HG02970 (cell line): ENCODE measurements around the gene HELZ.

ENCODE experiments used
- ATAC-seq: cut with Tn5 transposase; IDR thresholded peaks from one replicate; pipeline ENCODE4 v1.9.1; 2021; ENCODE audit warnings: mild to moderate bottlenecking, moderate library complexity, moderate number of reproducible peaks; ENCODE audit not compliant: unreplicated experiment, low FRiP score

Gene HELZ

GRCh38 chr17:67055811-67056745 is 188.9 kb downstream of the HELZ start:
- no peak for ATAC-seq

- no peak for ATAC-seq
These were observed 190.0 kb downstream of the HELZ start for GRCh38 chr17:67055041-67055443.

- no peak for ATAC-seq
These were observed 190.4 kb downstream of the HELZ start for GRCh38 chr17:67054608-67055007.

DNA sequence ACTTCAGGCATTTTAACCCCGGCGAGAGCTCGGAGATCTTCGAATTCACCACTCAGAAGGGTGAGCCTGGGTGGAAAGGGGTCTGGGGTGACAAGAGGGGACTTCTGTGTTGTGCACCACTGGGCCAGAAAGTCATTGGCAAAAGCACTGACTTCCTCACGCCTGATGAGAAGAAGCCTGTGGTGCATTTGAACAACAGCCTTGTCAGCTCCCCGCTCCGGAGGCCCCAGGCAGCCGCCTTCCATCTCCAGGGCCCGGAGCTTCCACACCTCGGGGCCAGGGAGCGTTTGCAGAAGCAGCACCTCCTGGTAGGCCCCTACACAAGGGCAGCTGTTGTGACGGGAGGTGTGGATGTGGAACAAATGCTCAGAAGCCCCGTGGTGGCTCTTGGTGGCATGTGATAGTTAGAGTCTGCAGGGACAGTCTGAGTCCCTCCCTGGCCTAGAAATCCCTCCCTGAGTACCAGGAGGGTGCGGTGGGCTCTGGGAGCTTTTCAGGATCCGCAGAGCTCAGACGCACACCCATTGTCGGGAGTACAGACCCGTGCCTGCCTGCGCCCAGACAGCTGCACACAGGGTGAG is 190.9 kb downstream of the HELZ start:
- no peak for ATAC-seq

GRCh38 chr17:67053438-67054000 is 191.5 kb downstream of the HELZ start:
- ATAC-seq: no peak

GRCh38 chr17:67052720-67053437 is 192.1 kb downstream of the HELZ start:
- ATAC-seq: no peak

- no peak for ATAC-seq
These were observed 193.2 kb downstream of the HELZ start for GRCh38 chr17:67051837-67052236.

DNA sequence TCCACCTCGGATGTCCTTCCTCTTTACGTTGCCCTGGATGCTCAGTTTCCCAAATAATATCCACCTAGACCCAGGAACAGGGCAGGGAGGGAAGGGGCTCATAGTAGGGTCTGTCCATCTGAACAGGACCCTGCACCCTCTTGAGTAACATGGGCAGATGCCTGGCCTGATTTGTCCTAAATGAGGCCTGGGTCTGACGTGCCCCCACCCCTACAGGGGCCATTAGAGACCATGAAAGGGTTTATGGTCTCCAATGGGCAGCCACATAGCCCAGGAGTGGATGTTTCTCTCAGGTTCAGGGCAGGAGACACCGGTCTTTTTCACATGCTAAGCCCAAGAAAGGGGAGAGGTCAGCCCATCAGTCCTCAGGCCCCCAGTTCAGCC is 193.8 kb downstream of the HELZ start:
- ATAC-seq: no peak

DNA sequence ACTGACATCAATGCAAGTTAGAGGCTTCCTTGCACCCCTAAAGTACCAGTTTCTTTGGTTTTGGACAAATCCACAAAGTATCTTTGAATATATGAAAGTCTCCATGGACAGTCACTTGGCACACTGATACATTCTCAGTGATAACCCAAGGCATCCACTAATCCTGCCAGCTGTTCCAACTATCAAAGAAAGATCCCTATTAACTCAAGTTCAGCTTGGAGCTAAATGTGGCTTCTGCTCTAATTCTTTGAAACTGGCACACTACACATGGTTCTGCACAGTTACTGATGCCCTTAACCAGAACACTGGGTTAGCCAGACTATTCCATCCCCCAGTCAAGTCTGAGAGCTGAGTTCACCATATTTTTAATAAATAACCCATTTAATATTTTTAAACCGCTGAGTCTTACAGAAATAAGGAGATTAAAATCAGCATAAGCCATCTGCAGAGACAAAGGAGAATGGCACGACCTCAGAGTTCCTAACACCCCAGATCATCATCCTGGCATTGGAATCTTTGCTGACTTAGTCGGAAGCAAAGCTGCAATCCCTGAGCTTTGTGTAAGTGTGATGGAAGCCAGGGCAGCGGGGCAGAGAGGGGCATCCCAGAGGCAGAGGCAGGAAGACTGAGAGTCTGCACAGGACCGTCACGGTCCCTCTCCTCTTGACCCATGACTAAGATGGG is 194.4 kb downstream of the HELZ start:
- no peak for ATAC-seq

DNA sequence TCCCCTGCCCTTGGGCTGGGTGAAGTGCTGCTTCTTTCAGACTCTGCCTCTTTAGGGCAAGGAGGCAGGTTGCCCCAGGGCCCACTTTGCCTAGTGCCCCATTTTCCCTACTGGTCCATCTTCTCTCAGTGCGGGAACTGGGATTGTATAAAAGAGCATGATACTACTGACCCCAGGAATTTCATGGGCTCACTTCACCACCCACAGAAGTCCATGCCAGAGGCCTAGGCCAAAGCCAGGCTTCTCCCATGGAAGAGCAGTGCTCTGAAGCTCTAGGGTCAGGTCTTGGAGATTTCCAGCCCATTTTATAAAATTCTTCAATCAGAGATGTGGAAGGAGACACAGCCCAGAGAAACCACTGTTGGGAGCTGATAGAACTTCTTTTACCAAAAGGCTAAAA is 194.9 kb downstream of the HELZ start:
- ATAC-seq: no peak

DNA sequence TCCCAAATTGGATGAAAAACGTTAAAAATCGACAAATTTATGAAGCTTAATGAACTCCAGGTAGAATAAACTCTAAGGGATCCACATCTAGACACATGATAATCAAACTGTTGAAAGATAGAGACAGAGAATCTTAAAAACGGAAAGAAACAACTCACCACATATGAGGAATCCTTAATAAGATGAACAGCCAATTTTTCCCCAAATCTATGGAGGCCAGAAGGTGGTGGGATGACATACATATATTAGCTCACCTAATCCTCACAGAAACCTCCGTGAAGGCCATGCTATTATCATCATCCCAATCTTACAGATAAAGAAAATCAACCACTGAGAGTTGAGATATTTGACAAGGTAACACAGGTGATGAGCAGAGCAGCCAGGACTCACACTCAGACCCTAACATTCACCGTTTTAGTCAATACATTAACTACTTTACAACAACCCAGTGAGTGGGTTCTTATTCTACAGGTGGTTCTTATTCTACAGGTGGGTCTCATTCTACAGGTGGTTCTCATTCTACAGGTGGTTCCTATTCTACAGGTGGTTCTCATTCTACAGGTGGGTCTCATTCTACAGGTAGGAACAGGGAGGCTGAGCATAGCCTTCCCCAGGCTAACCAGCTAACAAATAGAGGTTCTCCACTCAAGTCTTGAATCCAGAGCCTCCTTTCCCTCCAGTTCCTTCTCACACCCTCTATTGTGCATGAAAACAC is 195.8 kb downstream of the HELZ start:
- ATAC-seq: no peak

GRCh38 chr17:67047382-67047781 is 197.6 kb downstream of the HELZ start:
- no peak for ATAC-seq

DNA sequence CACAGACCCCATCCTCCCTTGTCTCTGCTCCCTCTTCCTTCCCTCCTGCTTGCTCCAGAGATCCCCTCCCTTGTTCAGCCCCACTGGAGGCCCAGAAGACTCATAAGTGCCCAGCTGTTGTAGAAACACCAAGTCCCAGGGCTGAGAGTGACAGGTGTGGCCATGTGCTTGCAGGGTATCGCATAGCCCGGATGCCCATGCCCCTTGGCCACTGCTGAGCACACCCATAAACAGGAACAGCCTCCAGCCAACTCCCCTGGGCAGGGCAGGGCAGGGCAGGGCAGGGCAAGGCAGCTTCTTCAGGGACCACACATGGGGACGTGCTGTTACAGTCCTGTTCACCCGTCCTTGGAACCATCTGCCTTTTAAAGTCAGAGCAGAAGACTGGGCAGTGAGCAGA is 198.6 kb downstream of the HELZ start:
- no peak for ATAC-seq

DNA sequence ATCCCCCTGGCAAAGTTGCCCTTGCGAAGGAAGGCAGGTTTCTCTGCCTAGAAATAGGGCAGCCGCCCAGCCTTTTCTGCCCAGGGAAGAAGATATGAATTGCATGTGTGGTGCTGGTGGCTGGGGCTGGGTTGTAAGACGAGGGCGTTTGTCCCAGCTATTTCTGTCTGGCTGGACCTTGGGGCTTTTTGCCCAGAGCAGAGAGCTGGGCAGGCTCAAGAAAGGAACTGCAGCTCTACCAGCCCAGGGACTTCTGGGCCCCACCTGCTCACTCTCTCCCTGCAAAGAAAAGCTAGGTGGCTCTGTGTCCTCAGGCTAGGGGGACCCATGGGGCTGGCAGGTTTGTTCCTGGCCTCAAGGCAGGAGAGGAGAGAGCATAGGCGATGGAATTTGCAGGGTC is 200.1 kb downstream of the HELZ start:
- ATAC-seq: no peak

GRCh38 chr17:67044016-67044772 is 200.8 kb downstream of the HELZ start, which contains the start of gene CACNG1:
CACNG1 (plus strand) TSS chr17:67044554; CDS start chr17:67044661, 107 bp downstream.
- ATAC-seq: no peak

DNA sequence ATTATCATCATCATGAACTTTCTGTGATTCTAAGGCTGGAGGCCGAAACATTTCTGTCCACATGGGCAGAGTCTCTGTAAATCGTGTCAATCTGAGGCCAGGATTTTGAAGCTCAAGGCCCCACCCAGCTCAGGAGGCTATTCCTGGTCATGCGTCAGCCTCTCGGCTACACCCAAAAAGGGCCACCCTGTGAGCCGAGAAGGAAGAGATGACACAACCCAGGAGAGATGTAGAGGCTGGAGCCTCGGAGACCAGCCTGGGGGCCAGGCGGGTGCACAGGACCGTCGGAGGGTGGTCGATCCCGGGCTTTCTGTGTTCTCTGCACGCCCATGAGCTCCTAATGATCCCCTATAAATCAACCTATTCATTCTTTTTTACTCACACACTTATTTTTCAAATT is 201.7 kb downstream of the HELZ start:
- ATAC-seq: no peak

- no peak for ATAC-seq
These were observed 202.8 kb downstream of the HELZ start for GRCh38 chr17:67041941-67042899.

DNA sequence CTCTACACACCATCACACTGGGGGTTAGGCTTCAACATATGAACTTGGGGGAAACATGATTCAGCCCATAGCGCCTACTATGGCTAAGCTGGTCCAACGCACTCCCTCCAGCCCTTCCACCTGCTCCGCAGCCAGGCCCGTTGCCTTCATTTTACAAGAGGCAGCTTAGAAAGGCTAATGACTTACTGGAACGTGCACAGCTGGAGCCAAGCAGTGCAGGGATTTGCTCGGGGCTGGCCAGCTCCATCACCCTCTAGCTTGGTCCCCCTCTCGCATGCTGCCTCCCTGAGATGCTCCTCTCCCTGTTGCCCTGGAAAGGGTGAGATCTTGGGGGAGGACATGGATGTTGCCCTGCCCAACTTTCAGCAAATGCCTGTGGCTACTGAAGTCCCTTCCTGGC is 203.5 kb downstream of the HELZ start:
- ATAC-seq: no peak
